NCI-H524 treated with DMSO at 0.1 percent for 48 hours (cell line): Measurements from ENCODE around the gene NFYC.
A peak's percentile ranks its signal among the peaks of the same experiment; 100 is the strongest.
"Not testable (repeated sequence)": the region's sequence is repeated elsewhere in the genome, so short reads cannot be mapped to it uniquely, and the experiment has no call there.

Experiments used
- DNase-seq: peaks from one replicate; lab custom pipeline; 2025; lab: John Stamatoyannopoulos, UW

Gene NFYC

GRCh38 chr1:40665335-40666171, 26.0 kb upstream of the NFYC start, which contains the start of gene RIMS3:
RIMS3 (minus strand) TSS chr1:40665682; CDS start chr1:40641925, 23,757 bp downstream.
- DNase-seq: no peak

DNA sequence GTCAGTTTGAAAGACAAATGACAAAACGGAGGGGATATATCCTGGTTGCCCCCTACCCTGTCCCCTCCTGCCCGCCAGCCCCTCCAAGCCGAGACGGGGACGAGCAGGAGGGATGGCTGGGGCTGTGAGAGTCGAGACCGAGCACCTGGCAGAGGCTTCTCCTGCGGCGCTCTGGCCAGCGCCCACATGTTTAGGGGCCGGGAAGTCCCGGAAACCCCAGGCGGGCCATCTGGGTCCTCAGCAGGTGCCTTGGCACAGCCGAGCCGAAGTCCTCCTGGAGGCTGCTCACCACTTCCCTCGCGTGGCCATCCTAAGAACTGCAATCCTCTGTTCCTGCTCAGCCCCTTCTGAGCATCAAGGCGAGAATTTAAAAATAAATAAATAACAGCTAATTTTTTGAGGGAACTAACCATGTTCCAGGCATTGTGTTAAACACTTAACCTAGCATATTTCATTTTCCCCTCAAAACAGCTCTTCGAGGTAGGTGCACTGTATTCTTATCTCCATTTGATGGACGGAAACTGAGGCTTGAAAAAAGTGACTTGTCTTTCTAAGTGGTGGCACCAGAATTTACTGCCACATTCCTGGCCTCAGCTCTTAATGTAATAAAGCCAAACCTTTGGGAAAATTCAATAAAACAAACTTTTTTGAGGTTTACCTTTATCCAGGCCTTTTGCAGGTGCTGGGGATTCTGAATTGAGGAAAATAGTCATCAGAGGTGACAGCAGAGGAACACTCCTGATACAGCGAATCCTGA, 22.6 kb upstream of the NFYC start:
- peak; percentile 42 for DNase-seq

DNA sequence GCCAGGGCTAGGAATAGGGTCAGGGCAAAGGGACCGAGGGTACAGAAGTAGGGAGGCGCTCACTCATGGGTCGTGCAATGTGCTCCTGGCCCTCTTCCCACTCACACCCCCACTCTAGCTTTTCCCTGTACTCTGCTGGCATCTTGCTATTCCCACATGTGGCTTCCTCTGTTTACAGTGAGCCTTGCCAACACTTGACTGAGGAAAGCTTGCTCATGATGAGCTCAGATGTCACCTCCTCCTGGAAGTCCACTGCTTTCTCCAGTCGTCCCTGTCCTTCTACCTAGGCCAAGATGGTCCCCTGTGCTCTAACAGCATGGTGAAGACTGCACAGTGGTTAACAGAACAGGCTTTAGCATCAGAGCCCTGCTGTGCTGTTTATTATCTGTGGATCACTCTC, 18.1 kb upstream of the NFYC start:
- no peak for DNase-seq

DNA sequence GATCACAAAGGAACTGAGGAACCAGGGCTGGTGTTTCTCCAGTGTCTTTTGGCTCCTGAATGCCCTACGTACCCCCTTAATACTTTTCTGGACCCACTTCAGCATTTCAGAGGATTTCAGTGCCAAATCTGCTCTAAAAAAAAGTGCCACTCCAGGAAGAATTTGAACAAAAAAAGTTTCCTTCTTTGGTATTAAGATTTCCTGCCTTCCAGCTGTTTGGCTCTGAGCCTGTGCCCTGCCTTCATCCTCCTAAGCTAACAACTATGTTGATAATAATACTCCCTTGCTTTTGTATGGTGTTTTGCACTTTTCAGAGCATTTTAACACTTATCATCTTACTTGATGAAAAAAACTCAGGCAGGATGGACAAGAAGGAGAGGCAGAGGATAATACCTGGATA, 15.0 kb upstream of the NFYC start:
- no peak for DNase-seq

DNA sequence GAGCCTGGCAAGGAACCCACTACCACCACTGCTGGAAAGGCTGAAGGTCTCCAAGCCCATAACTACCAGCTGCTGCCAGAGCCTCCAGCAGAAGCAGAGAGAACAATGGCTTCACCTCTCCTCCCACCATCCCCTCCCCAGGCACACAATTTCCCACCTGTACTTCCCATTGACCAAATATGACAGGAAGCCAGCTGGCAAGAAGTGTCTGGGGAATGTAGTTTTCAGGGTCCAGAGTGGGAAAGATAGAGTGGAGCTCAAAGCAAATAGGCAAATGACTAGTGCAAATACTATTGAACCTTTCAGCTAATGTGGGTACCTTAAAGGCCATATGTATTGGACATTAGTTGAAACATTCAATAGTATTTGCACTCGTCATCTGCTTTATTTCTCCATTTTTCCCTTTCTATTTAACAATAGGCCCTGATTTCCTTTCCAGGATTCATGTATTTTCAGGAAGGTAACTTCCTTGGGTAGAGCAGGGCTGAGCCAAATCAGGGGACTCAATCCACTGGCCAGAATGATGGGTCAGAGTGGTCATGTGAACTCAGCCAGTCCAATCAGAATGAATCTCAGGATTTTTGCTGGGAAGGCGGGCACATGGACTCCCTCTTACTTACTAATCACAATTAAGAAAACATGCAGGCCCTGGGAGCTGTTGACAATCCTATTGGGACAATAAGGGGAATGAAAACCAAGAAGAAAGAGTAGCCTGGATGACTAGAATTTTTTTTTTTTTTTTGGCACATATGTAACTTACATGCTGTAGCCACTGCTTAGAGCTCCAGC, 12.1 kb upstream of the NFYC start:
- no peak for DNase-seq

DNA sequence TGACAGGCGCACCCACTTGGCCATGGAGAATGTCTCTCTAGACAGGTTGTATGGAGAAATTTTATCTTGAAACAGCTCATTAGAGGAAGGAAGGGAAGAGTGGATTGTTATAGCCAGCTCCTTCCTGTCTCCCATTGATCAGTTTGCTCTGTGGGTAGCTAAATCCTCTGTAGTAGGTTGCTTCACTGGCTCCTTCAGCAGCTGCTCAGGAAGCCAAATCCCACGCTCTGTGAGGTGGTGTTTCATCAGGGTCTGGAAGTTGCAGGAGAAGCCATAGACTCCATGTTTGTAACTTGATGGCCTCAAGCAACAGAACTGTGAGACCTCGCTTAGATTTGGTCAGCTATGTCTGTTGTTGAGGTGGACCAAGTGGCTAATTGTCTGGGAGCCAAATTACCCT, 6.8 kb upstream of the NFYC start:
- no peak for DNase-seq

GRCh38 chr1:40687059-40687458, 4.4 kb upstream of the NFYC start:
- no peak for DNase-seq

DNA sequence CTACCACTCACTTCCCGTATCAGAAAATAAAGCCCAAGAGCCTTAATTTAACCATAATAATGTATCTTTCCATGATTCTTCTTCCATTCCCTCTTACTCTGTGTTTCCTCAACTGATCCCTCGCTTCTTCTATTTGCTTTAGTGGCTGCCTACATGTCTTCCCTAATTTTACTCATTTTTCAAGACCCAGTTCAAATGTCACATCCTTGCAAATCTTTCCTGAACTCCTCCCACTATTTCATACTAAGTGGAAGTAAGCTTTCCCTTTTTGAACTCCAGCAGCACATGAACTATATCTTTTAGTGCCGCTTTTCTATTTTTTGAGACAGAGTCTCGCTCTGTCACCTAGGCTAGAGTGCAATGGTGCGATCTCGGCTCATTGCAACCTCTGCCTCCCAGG, 3.8 kb upstream of the NFYC start:
- DNase-seq: no peak

DNA sequence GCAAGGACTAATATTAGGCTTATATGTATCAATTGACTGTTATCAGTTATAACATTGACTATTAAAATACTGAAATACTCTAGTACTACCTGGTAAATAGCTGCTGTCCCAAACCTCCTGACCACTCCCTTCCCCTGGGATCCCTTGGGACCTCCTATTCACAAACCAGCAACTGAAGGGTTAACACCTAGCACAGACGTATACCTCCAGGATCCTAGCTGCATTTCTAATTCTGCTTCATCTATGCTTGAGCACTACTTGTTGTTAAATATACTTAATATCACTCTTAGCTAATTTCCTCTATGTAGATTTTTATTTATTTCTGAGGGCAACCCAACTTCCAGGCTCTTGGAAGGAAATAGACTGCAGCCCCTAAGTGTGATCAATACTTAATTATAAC, 1.8 kb upstream of the NFYC start:
- DNase-seq: no peak

DNA sequence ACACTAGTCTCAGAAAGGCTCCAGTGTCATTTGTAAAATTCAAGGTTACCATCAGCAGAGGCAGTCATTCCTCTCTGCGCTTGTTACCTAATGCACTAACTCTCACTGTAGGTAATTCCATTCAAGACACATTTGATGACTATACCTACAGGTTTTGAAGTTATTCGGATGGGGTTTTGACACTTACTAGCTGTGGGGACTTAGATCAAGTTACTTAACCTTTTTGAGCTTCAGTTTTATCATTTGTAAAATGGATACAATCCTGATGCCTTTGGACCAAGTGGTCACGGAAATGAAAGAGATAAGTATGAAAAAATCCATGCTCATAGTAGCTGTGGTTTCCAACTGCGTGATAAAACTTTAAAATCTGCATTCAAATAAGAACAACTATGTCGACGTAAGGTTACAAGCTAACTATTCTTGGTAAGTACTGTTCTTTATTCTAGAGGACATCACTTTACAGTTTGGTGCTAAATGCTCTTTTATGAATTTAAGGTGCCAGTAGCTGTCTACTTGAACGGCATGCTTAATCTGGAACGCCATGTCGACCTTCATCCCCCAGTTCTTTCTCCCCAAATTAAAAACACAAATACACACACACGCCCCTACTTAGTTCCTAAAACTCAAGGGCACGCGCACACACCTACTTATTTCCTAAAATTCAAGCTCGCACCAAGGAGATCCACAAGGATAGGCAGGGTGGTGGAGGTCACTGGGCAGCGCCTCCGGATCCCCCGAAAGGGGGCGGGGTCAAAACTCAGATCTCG, 550 bp upstream of the NFYC start:
- no peak for DNase-seq

DNA sequence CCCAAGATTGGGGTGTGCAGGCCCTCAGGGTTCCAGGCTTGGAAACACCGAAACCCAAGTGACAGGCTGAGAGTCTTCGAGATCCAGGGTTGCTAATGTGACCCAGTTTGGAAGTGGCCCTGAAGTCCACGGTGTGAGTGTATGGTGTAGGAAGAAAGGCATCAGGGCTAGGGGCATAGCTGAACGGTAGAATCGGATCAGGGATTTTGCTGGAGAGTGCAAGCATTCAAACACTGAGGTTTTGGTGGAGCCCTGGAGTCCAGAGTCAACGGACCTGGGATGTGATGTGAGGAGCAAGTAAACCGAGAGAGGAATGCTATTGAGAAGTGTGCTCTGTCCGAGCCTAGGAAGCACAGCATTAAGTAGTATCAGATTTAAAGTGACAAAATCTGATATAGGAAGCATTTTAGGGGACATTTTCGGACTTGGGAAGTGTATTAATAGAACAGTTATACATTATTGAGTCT, 958 bp downstream of the NFYC start:
- no peak for DNase-seq

- no peak for DNase-seq
These were observed 1.9 kb downstream of the NFYC start for GRCh38 chr1:40693425-40693824.

GRCh38 chr1:40694353-40694874, 2.9 kb downstream of the NFYC start:
- DNase-seq: no peak

DNA sequence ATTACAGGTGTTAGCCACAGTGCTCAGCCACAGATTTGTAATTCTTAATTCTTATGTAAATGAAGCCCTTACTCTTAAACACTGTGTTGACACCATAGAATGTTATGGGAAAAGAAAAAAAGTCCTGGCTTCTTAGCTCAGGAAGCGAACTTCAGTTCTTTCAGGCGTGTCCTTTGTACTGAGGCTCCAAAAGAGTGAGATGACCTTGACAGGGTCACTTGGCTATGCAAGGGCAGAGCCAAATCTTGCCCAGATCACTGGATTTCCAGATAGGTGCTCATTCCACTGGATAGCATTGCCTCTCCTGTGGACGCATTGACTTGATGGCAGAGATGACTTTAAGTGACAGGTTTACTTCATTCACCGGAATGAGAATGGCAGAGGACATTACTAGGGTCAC, 4.8 kb downstream of the NFYC start:
- DNase-seq: no peak

DNA sequence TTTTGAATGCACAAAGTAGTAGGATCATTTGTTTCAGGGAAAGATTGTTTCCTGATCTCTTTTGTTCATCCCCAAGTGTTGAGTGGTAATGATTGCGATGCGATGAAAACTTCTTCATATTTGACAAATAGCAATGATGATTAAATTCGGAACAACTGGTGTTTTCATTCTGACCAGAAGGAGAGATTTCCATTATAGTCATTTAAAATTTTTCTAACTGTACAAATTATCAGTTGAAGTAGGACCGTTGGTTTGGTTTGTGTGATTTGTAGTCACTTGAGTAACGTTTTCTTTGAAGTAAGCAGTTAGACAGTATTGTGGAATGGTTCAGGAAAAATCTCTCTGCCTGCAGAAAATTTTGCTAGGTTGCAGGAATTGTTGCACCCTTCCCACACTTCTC, 5.9 kb downstream of the NFYC start:
- DNase-seq: no peak

DNA sequence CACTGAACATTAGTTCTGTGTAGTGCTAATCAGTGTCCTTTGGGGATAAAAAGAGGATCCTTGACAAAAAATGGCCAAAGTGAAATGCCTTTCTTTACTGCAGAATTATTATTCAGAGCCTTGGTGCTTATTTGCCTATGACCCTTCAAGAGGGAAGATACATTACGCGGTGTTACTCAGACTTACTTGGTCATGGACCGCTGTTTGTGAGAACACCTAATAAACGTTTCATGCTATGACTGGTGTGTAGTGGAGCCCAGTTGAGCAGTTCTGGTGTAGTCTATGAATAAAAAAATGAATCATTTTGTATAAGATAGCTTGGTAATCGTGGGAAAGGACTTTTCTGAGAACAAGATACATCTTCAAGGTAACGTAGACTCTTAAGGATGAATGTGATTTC, 8.3 kb downstream of the NFYC start:
- DNase-seq: no peak

- DNase-seq: no peak
These were observed 10.2 kb downstream of the NFYC start for GRCh38 chr1:40701684-40702083.

DNA sequence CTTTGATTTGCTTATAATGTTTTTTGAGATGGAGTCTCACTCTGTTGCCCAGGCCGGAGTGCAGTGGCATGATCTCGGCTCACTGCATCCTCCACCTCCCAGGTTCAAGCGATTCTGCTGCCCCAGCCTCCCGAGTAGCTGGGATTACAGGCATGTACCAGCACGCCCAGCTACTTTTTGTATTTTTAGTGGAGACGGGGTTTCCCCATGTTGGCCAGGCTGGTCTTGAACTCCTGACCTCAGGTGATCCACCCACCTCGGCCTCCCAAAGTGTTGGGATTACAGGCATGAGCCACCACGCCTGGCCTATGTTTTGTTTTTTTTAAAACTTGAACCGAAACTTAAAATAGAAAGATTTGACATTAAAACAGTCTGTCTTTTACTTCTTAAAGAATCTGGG, 11.3 kb downstream of the NFYC start:
- DNase-seq: not testable (repeated sequence)

GRCh38 chr1:40703316-40703715, 11.8 kb downstream of the NFYC start:
- no peak for DNase-seq

DNA sequence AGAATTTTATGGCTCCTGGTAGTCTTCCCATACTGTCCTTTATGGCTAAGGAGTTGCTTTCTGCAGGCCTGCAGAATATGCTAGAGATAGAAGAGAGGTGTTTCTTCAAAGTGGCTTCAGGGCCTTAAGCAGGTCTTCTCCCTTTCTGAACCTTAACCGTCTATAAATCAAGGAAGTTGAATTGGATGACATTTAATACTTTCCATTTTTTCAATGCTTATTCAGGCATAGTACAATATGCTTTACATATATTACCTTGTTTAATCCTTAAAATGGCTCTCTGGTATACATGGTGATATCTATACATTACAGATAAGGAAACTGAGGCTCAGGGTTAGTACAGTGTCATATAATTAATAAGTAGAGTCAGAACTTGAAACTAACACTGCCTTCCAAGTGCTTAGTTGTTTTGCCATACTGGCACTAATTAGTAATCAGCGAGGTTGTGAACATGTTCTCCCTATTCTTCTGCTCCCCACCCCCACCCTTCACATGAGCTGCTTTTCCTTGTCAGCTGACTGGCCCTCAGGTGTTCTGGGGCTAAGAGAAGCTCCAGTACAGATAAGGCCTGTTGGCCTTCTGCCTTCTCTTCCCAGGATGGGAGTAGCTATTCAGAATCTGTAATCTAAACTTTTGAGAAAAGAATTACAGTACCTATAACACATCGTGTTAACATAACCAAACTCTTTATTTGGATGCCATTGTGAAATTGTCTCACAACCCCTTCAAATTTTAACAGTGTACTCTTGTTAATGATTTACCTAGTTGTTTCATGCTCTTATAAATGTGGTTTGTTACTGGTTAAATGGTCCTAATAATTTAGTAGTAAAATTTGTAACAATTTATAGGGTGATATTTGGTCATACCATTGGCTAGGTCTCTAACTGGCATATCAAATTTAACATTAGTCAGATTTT, 13.6 kb downstream of the NFYC start:
- DNase-seq: no peak
